Gastrocnemius medialis (tissue), 4 donors: ENCODE data around the gene NKX6-2.

Experiments used
- POLR2A ChIP-seq, 2 donors: fragments of 450-650 bp; IDR thresholded peaks; one replicate each; pipeline ENCODE4 v1.6.1; 2017; ENCODE audit warnings: antibody characterized with exemption in 2 of 2, mild to moderate bottlenecking in 2 of 2, moderate library complexity in 2 of 2
- TF ChIP-seq, protein P1 (sequence below), 5 experiments: fragments of 450-650 bp in 3 of 5; fragments of 200-600 bp in 2 of 5; sonication (generic) in 2 of 5; IDR thresholded peaks in 4 of 5; conservative IDR thresholded peaks in 1 of 5; 1 replicate in 4 of 5; 2 replicates in 1 of 5; pipeline ENCODE4 v1.5.1; 2016 to 2019; ENCODE audit warnings: antibody characterized with exemption in 5 of 5, mild to moderate bottlenecking in 3 of 5, moderate library complexity in 3 of 5

DNA sequence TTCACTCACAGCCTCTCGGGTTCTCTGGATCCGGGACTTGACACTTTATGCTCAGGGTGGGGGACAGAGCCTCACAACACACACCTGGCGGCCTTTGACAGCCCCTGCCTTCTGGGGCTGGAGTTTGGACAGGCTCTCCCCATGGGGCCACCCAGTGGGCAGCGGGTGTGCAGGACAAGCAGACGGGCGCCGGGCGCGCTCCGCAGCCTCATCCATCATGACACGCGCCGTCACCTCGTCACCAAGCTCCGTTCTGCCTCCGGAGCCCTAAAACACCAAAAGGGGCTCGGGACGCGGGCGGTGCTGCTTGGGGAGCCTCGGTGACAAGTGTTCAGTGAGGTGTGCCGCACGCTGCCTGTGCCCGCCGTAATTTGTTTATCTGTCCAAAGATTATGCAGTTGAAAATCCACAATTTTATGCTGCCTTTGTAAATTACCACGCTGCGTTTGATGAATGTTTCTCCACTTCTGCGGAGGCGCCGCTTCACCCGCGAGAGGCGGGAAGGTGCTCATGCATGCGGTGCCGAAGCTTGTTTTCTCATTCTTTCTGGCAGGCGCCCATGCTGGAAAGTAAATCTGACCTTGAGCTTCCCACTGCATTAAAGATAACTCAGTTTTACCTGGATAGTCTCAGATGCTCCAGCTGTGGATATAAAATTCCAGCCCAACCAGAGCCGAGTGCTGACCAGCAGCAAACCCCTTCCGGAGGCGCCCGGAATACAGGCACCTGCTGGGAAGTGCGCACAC is 6.2 kb downstream of the NKX6-2 start:
- TF ChIP-seq, protein P1, sequence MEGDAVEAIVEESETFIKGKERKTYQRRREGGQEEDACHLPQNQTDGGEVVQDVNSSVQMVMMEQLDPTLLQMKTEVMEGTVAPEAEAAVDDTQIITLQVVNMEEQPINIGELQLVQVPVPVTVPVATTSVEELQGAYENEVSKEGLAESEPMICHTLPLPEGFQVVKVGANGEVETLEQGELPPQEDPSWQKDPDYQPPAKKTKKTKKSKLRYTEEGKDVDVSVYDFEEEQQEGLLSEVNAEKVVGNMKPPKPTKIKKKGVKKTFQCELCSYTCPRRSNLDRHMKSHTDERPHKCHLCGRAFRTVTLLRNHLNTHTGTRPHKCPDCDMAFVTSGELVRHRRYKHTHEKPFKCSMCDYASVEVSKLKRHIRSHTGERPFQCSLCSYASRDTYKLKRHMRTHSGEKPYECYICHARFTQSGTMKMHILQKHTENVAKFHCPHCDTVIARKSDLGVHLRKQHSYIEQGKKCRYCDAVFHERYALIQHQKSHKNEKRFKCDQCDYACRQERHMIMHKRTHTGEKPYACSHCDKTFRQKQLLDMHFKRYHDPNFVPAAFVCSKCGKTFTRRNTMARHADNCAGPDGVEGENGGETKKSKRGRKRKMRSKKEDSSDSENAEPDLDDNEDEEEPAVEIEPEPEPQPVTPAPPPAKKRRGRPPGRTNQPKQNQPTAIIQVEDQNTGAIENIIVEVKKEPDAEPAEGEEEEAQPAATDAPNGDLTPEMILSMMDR (IDR thresholded peaks at IDR 0.05 in 4 of 5, conservative IDR thresholded peaks at IDR 0.05 in 1 of 5): no peak
- no peak for TF ChIP-seq POLR2A (IDR thresholded peaks at IDR 0.05)
